Mesenchymal stem cell (in vitro differentiated cells and primary cell): Measurements from ENCODE around the gene C6orf136.

Experiments used
- DNase-seq: peaks from one replicate; pipeline ENCODE4 v3.0.0-alpha.2; 2013
- H2AFZ ChIP-seq: one replicate; pipeline ENCODE4 v1.6.1; 2013; ENCODE audit warnings: low read depth, mild to moderate bottlenecking, control low read depth, inconsistent platforms, low read length, moderate library complexity
- H2AK5ac ChIP-seq: 2 replicates; pipeline ENCODE4 v1.6.1; 2013; ENCODE audit warnings: low read length, moderate library complexity, mild to moderate bottlenecking, inconsistent platforms; ENCODE audit not compliant: severe bottlenecking
- H2BK120ac ChIP-seq: one replicate; pipeline ENCODE4 v1.6.1; 2013; ENCODE audit warnings: low read depth, mild to moderate bottlenecking, inconsistent platforms, low read length, moderate library complexity
- H2BK12ac ChIP-seq, 2 experiments: one replicate each; pipeline ENCODE4 v1.6.1; 2013; ENCODE audit warnings: inconsistent platforms in 2 of 2, low read length in 2 of 2, mild to moderate bottlenecking in 2 of 2, moderate library complexity in 2 of 2, control low read depth in 1 of 2
- H2BK15ac ChIP-seq: one replicate; pipeline ENCODE4 v1.6.1; 2013; ENCODE audit warnings: mild to moderate bottlenecking, low read depth, inconsistent platforms; ENCODE audit not compliant: poor library complexity, severe bottlenecking
- H2BK5ac ChIP-seq: 2 replicates; pipeline ENCODE4 v1.6.1; 2013; ENCODE audit warnings: low read depth, mild to moderate bottlenecking, low read length, control low read depth, inconsistent platforms; ENCODE audit not compliant: poor library complexity, severe bottlenecking
- H3K14ac ChIP-seq, 2 experiments: one replicate each; pipeline ENCODE4 v1.6.1; 2013; ENCODE audit warnings: inconsistent platforms in 2 of 2, low read length in 2 of 2, control low read depth in 1 of 2, mild to moderate bottlenecking in 1 of 2, moderate library complexity in 1 of 2
- H3K18ac ChIP-seq, 2 experiments: one replicate each; pipeline ENCODE4 v1.6.1; 2013; ENCODE audit warnings: inconsistent platforms in 2 of 2, low read length in 2 of 2, control low read depth in 1 of 2, low read depth in 1 of 2, mild to moderate bottlenecking in 1 of 2
- H3K23ac ChIP-seq, 2 experiments: one replicate each; pipeline ENCODE4 v1.6.1; 2013; ENCODE audit warnings: inconsistent platforms in 2 of 2, low read length in 2 of 2, mild to moderate bottlenecking in 2 of 2, moderate library complexity in 2 of 2, control low read depth in 1 of 2
- H3K27ac ChIP-seq: 2 replicates; pipeline ENCODE4 v1.5.1; 2013; ENCODE audit warnings: mild to moderate bottlenecking, moderate library complexity, low read length, control low read depth, inconsistent platforms; ENCODE audit not compliant: poor library complexity, severe bottlenecking
- H3K27me3 ChIP-seq, 2 experiments: 2 replicates each; pipeline versions ENCODE4 v1.6.1 to v1.7.0; 2013; ENCODE audit warnings: low read length in 2 of 2, mild to moderate bottlenecking in 2 of 2, moderate library complexity in 2 of 2, control low read depth in 1 of 2, inconsistent platforms in 1 of 2; ENCODE audit not compliant: control insufficient read depth in 1 of 2, insufficient read depth in 1 of 2
- H3K36me3 ChIP-seq, 2 experiments: 2 replicates each; pipeline versions ENCODE4 v1.6.1 to v1.7.0; 2013; ENCODE audit warnings: low read length in 2 of 2, control low read depth in 1 of 2, inconsistent platforms in 1 of 2, low read depth in 1 of 2, mild to moderate bottlenecking in 1 of 2; ENCODE audit not compliant: insufficient read depth in 2 of 2, control insufficient read depth in 1 of 2
- H3K4ac ChIP-seq, 2 experiments: one replicate each; pipeline ENCODE4 v1.6.1; 2013; ENCODE audit warnings: inconsistent platforms in 2 of 2, low read length in 2 of 2, mild to moderate bottlenecking in 2 of 2, moderate library complexity in 2 of 2, control low read depth in 1 of 2, low read depth in 1 of 2
- H3K4me1 ChIP-seq: 2 replicates; pipeline ENCODE4 v1.6.1; 2013; ENCODE audit warnings: low read depth, low read length, control low read depth; ENCODE audit not compliant: control insufficient read depth, insufficient read depth
- H3K4me2 ChIP-seq: 2 replicates; pipeline ENCODE4 v1.6.1; 2013; ENCODE audit warnings: low read length, mild to moderate bottlenecking, inconsistent platforms; ENCODE audit not compliant: poor library complexity, severe bottlenecking
- H3K4me3 ChIP-seq, 2 experiments: 2 replicates each; pipeline versions ENCODE4 v1.5.1 to v1.7.0; 2013; ENCODE audit warnings: low read length in 2 of 2, mild to moderate bottlenecking in 2 of 2, control low read depth in 1 of 2, low read depth in 1 of 2; ENCODE audit not compliant: insufficient read depth in 1 of 2
- H3K79me1 ChIP-seq: replicated peaks from 2 replicates; pipeline ENCODE4 v1.6.1; 2013; ENCODE audit warnings: mild to moderate bottlenecking, control low read depth, low read length, inconsistent platforms; ENCODE audit not compliant: poor library complexity, severe bottlenecking
- H3K9ac ChIP-seq: 2 replicates; pipeline ENCODE4 v1.7.0; 2013; ENCODE audit warnings: mild to moderate bottlenecking, low read length, moderate library complexity
- H3K9me3 ChIP-seq: 2 replicates; pipeline ENCODE4 v1.7.0; 2013; ENCODE audit warnings: mild to moderate bottlenecking, low read length; ENCODE audit not compliant: control insufficient read depth
- H4K8ac ChIP-seq: one replicate; pipeline ENCODE4 v1.6.1; 2013; ENCODE audit warnings: inconsistent platforms, mild to moderate bottlenecking, low read length, moderate library complexity
- H4K91ac ChIP-seq: one replicate; pipeline ENCODE4 v1.6.1; 2013; ENCODE audit warnings: mild to moderate bottlenecking, low read length, inconsistent platforms
- WGBS: methylation state at CpG from one replicate; pipeline ENCODE4 v1.1.7; 2013; ENCODE audit warnings: mixed read lengths; 5-methylcytosine and 5-hydroxymethylcytosine counted together

C6orf136 gene

DNA sequence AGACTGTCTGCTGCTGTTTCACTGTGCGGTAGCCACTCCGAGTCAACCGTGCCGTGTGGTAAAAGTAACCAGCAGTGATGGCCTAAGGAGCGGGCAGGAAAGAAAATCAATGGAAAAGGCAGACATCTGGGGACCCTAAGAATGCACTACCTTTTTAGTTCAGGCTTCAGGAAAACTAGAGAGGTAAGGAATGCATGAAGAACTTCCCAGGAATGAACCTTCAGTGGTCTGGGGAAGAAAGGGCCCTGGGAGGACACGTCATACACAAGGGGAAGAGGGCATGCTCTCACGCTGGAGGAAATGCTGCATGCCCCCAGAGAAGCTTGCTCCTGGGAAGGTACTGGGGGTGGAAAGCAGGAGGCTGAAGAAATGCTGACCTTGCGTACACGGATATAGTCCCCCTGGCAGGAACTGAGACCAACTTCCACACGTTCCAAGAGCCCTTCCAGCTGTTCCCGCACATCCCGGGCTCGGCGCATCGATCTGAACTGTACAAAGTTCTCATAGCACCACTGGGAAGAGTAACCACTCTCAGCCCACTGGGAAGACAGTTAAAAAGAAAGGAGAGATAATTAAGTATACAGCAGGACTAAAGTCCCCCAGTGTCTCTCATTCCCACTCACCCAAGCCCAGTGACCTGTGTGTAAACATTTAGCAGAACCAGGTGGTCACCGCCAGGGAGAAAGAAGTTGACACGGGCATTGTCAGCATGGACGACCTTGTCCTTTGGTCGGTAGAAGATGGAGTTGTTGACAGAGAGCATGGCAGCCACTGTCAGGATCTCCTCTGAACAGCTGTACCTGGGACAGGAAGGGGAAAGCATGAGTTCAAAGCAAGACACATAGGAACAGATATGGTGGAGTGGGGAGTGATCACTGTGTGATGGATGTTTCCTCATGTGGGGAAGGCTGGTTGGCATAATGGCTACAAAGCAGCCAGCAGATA, 8.1 kb downstream of the C6orf136 start:
- no peaks in the 10 kb centered on the region for H3K27me3 ChIP-seq
- H2AFZ ChIP-seq: no peak overlapping the region
- H3K4ac ChIP-seq: no peak overlapping the region
- no peak overlapping the region for H3K18ac ChIP-seq
- no peak overlapping the region for H2BK5ac ChIP-seq
- H3K4me3 ChIP-seq: no peak overlapping the region
- no peak overlapping the region for H3K27ac ChIP-seq
- no peak overlapping the region for H2BK15ac ChIP-seq
- H2BK12ac ChIP-seq: no peak overlapping the region
- H3K14ac ChIP-seq: no peak overlapping the region
- 93% methylated on average over 14 of the region's 19 CpGs for WGBS
- no peak overlapping the region for H4K8ac ChIP-seq
- H3K36me3 ChIP-seq: peaks cover 77 to 91% of the 10 kb centered on the region in 2 experiments
- H3K79me1 ChIP-seq: peaks cover 1% of the 10 kb centered on the region
- no peak for DNase-seq
- peaks cover 14% of the 10 kb centered on the region for H3K4me1 ChIP-seq
- no peak overlapping the region for H2BK120ac ChIP-seq
- no peak overlapping the region for H3K9ac ChIP-seq
- no peak overlapping the region for H2AK5ac ChIP-seq
- H4K91ac ChIP-seq: no peak overlapping the region
- H3K4me2 ChIP-seq: no peak overlapping the region
- H3K9me3 ChIP-seq: no peaks in the 10 kb centered on the region
- H3K23ac ChIP-seq: no peak overlapping the region

DNA sequence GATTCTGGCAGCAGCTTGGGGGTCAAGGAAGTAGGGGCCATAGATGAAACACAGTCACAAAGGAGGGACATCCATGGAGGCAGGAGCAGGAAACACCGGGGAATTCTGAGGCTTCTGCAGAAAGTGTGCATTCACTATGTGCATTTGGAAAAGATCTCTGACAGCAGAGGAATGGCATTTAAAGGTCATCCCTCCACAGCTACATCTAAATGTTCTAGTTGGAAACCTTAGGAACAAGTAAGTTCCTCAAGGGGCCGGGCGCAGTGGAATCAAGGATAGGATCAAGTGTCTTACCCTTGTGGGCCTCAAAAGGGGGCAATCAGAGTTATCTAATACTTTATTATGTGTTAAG, 8.8 kb downstream of the C6orf136 start:
- Histone ChIP-seq H3K4me3 (no peak overlapping the region), H2BK5ac (no peak overlapping the region), H2AK5ac (no peak overlapping the region), H3K9me3 (no peaks in the 10 kb centered on the region), H3K36me3 (peaks cover 82 to 98% of the 10 kb centered on the region in 2 experiments), H2BK12ac (no peak overlapping the region), H2BK15ac (no peak overlapping the region), H2AFZ (no peak overlapping the region), H3K4me1 (peaks cover 14% of the 10 kb centered on the region), H3K27me3 (no peaks in the 10 kb centered on the region), H3K27ac (peak overlapping the region; percentile 34), H2BK120ac (no peak overlapping the region), H3K14ac (no peak overlapping the region), H4K91ac (no peak overlapping the region), H3K18ac (no peak overlapping the region), H3K4ac (no peak overlapping the region), H3K4me2 (no peak overlapping the region), H3K9ac (no peak overlapping the region), H3K79me1 (peaks cover 1% of the 10 kb centered on the region), H3K23ac (no peak overlapping the region), H4K8ac (no peak overlapping the region)
- no peak for DNase-seq
- WGBS: 90% methylated on average over 3 of the region's 3 CpGs

DNA sequence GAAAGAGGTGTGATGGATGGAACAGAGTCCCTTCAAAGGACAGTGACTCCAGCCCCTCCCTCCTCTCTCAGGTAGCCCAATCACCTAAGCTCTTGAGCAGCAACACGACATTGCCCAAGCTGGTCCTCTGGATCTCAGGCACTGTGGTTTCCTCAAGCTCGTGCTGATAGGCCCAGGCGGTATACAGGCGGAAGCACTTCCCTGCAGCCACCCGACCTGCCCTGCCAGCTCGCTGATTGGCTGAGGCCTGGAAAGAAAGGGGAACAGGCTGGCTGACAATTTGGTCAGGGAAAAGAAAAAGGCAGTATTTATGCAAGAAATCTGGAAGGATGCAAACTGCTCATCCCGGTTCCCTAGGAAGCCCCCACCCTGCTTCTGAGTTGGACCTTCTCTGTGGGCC, 9.6 kb downstream of the C6orf136 start:
- Histone ChIP-seq H3K9ac (no peak overlapping the region), H3K9me3 (no peaks in the 10 kb centered on the region), H3K4me2 (no peak overlapping the region), H3K36me3 (peaks cover 82 to 94% of the 10 kb centered on the region in 2 experiments), H4K8ac (no peak overlapping the region), H2BK15ac (no peak overlapping the region), H2BK5ac (no peak overlapping the region), H2BK120ac (no peak overlapping the region), H3K14ac (no peak overlapping the region), H4K91ac (no peak overlapping the region), H2BK12ac (no peak overlapping the region), H3K27ac (peak overlapping the region; percentile 34), H3K79me1 (peaks cover 3% of the 10 kb centered on the region), H3K23ac (no peak overlapping the region), H3K18ac (no peak overlapping the region), H3K4me1 (peaks cover 14% of the 10 kb centered on the region), H2AFZ (no peak overlapping the region), H3K4ac (no peak overlapping the region), H3K27me3 (no peaks in the 10 kb centered on the region), H2AK5ac (no peak overlapping the region), H3K4me3 (no peak overlapping the region)
- 91% methylated on average over 6 of the region's 7 CpGs for WGBS
- DNase-seq: no peak

DNA sequence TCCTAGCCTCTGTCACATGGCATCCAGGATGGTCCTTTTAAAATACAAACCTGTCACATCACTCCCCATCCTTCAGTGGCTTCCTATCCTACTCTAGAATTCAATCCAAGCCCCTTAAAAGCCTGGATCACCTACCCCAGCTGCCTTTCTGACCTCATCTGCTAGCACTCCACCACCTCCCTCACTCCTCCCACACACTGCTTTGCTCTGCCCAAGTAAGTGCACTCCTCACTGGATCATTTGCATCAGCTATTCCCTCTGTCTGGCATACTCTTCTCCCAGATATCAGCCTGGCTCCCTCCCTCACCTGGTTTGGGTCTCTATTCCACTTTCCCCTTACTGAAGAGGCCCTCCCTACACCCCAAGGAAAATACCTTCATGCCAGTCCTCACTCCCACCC, 10.5 kb downstream of the C6orf136 start:
- Histone ChIP-seq H3K4me1 (peaks cover 14% of the 10 kb centered on the region), H2BK15ac (no peak overlapping the region)
- no peak for DNase-seq

More for the DNA sequence above, 10.5 kb downstream of the C6orf136 start:
- Histone ChIP-seq H2BK120ac (no peak overlapping the region), H3K27me3 (no peaks in the 10 kb centered on the region), H3K79me1 (peaks cover 7% of the 10 kb centered on the region), H3K4me2 (no peak overlapping the region), H3K23ac (no peak overlapping the region), H3K14ac (no peak overlapping the region), H2AK5ac (no peak overlapping the region), H3K4ac (no peak overlapping the region), H3K9me3 (no peaks in the 10 kb centered on the region), H3K27ac (no peak overlapping the region), H4K91ac (no peak overlapping the region), H2AFZ (no peak overlapping the region), H4K8ac (no peak overlapping the region), H3K36me3 (peaks cover 86 to 94% of the 10 kb centered on the region in 2 experiments), H3K9ac (no peak overlapping the region), H3K18ac (no peak overlapping the region), H3K4me3 (no peak overlapping the region), H2BK5ac (no peak overlapping the region), H2BK12ac (no peak overlapping the region)
